WI38 (cell line): ENCODE results near the gene TEX51.

Experiments used
- H3K4me3 ChIP-seq: 2 replicates; pipeline ENCODE4 v1.5.1; 2011; ENCODE audit warnings: low read depth, mild to moderate bottlenecking, control low read depth, low read length
- CTCF ChIP-seq: IDR thresholded peaks from 2 replicates; pipeline ENCODE4 v1.5.1; 2012; ENCODE audit warnings: low read depth, mild to moderate bottlenecking, control low read depth, low read length

The TEX51 gene

DNA sequence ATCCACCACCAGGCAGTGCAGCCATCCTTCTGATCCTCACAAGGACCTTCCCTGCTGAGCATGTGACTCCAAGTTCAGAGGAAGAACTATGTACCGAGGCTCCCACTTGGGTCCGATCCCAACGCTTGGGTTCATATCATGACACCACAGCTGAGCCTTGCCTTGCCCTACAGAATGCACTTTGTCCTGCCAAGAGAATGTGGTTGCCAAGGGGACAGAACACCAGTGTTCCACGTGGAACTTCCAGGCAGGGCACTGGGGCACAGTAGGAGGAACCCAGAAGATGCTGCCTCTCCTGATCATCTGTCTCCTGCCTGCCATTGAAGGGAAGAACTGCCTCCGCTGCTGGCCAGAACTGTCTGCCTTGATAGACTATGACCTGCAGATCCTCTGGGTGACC is at the start of gene TEX51:
Gene TEX51 (plus strand): TSS at position 255 of the 400 bp plus-strand sequence. CDS start 29 bp downstream, at position 284.
- no peak for TF ChIP-seq CTCF
- no peak within 1 kb of the TSS for H3K4me3 ChIP-seq

GRCh38 chr2:126849054-126849453 is 49.6 kb upstream of the TEX51 start:
- H3K4me3 ChIP-seq = no peak overlapping the region
- TF ChIP-seq CTCF = no peak

- H3K4me3 ChIP-seq = no peak overlapping the region
- TF ChIP-seq CTCF = no peak
These were observed 49.2 kb upstream of the TEX51 start for GRCh38 chr2:126849486-126849885.

- TF ChIP-seq CTCF = no peak
- H3K4me3 ChIP-seq = no peak overlapping the region
These were observed 48.6 kb upstream of the TEX51 start for GRCh38 chr2:126849991-126850535.

DNA sequence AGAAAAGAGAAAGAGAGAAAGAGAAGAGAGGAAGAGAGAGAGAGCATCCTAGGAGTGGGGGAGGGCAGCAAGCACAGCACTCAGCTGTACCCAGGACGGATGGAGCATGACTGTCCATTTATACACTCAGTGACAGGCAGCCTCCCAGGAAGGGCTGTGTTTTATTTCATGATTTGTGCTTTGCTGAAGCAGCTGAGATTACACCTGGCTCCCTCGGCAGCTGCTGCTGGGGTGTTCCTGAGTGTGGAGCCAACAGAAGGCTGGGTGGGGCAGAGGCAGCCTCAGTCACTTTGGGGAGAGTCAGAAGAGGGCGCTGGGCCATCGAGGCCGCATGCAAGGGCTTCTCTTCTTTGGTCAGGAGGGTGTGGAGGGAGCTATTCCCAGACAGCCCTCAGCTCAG is 47.8 kb upstream of the TEX51 start:
- no peak for TF ChIP-seq CTCF
- no peak overlapping the region for H3K4me3 ChIP-seq

GRCh38 chr2:126851756-126852155 is 46.9 kb upstream of the TEX51 start:
- TF ChIP-seq CTCF = no peak
- H3K4me3 ChIP-seq = no peak overlapping the region

- no peak overlapping the region for H3K4me3 ChIP-seq
These were observed 46.3 kb upstream of the TEX51 start for GRCh38 chr2:126852361-126852760.

More at GRCh38 chr2:126852361-126852760, 46.3 kb upstream of the TEX51 start:
- TF ChIP-seq CTCF = no peak
